Activated T-cell treated with anti-CD3 and anti-CD28 coated beads, Interleukin-2, amount 50 U/mL, for 4 hours (primary cell): ENCODE results near the gene CPNE1. TPM values are rescaled to one million over a fixed set of nuclear protein-coding genes. Genes with fewer than 3 reads are reported as not detected.
A peak's percentile ranks its signal among the peaks of the same experiment; 100 is the strongest.
"Not testable (repeated sequence)": the region's sequence is repeated elsewhere in the genome, so short reads cannot be mapped to it uniquely, and the experiment has no call there.

Experiments used
- ATAC-seq, 2 donors: fragments of 200-7000 bp; cut with Tn5 transposase; one replicate each; pipeline ENCODE4 v1.10.0; 2021
- DNase-seq: peaks from one replicate; pipeline ENCODE4 v3.0.0-alpha.2; 2020
- H3K27me3 Mint-ChIP-seq: one replicate; pipeline ENCODE4 v1.8.0; 2021; ENCODE audit warnings: low read depth, mixed read lengths
- H3K36me3 Mint-ChIP-seq: one replicate; pipeline ENCODE4 v1.8.0; 2022; ENCODE audit warnings: mixed read lengths; ENCODE audit not compliant: insufficient read depth
- H3K4me1 Mint-ChIP-seq: one replicate; pipeline ENCODE4 v1.8.0; 2021; ENCODE audit warnings: low read depth, mixed read lengths
- H3K4me3 Mint-ChIP-seq: one replicate; pipeline ENCODE4 v1.8.0; 2021; ENCODE audit warnings: mild to moderate bottlenecking, moderate library complexity, mixed read lengths
- H3K9me3 Mint-ChIP-seq: one replicate; pipeline ENCODE4 v1.8.0; 2021; ENCODE audit warnings: mixed read lengths
- total RNA-seq, 3 donors: library from RNA; stranded (reverse); gene quantifications; one replicate each; pipeline ENCODE4 v1.2.1, GENCODE V29; 2021

CPNE1 gene
- 100 to 1,000 TPM; 229 to 264 (median 257) TPM for total RNA-seq

DNA sequence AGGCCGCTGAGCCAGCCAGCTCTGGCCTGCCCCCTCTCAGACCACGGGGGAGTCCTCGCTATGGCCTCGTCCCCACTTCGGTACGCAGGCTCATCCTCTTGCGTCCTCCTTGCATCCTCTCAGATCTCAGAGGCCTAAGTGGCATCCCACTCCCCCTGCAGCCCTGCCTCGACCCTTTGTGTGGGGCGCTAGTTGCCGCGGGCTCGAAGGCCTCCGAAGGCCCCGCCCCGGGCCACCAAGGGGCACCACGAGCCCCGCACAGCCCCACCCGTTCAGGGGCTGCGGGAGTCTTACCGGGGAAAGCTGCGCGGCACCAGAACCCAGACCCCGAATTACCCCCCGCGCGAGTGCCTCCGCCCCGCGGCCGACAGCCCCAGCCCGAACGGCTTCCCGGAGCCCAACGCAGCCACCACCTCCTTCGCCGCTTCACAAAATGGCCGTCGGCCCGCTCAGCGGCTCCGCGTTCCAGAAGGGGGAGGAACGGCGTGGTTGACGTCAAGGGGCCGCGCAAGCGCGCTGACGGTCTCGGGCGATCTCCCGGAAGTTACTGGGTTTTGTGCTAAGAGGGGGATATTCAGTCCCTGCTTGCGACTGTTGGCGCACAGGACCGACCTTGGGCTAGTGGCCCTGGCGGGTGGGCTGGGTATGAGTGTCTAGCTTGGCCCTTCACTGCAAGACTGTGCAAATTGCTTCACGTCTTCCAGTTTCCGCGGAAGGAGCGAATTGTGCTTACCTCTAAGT is at the start of gene CPNE1, which contains the start of gene RBM12:
Gene CPNE1, minus strand, starts transcription at position 435 of the 741 bp plus-strand sequence. CDS start 31,977 bp downstream, outside the sequence.
Gene RBM12, minus strand, starts transcription at position 435 of the 741 bp plus-strand sequence. CDS start 9,578 bp downstream, outside the sequence.
- H3K9me3 Mint-ChIP-seq = no peaks in the 10 kb centered on the region

DNA sequence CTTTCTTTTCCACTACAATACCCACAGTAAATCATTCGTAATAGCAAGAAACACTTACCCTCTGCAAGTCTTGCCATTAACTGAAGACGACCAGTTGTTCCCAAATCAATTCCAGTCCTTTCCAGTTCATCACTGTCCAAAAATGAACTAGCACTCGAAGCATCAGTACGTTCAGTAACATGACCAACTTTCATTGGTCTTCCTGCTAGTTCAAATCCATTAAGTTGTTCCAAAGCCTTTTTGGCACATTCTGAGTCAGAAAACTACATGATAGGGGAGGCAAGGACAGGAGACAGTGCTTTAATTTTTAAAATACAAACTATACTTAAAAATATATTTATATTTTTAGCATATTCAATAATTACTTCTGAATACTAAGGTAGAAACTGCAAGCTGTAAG is 49.4 kb upstream of the CPNE1 start:
- no peaks in the 10 kb centered on the region for H3K9me3 Mint-ChIP-seq
- H3K36me3 Mint-ChIP-seq = peaks cover 45% of the 10 kb centered on the region
- H3K4me1 Mint-ChIP-seq = peaks cover 56% of the 10 kb centered on the region

More for the DNA sequence above, at the start of gene CPNE1, which contains the start of gene RBM12:
- Mint-ChIP-seq H3K27me3 (no peaks in the 10 kb centered on the region), H3K4me1 (peaks cover 39% of the 10 kb centered on the region), H3K4me3 (peak within 1 kb of the TSS; percentile 94), H3K36me3 (peaks cover 19% of the 10 kb centered on the region)
- ATAC-seq (peak; percentile 69 to 70), DNase-seq (peak; percentile 88)

GRCh38 chr20:35713120-35713519 is 48.4 kb upstream of the CPNE1 start:
- peaks cover 55% of the 10 kb centered on the region for H3K4me1 Mint-ChIP-seq
- not testable (repeated sequence) for ATAC-seq, DNase-seq, H3K27me3 Mint-ChIP-seq, H3K9me3 Mint-ChIP-seq, H3K4me3 Mint-ChIP-seq
- H3K36me3 Mint-ChIP-seq = peaks cover 48% of the 10 kb centered on the region

More for the DNA sequence above, 49.4 kb upstream of the CPNE1 start:
- no peaks in the 10 kb centered on the region for H3K27me3 Mint-ChIP-seq
- no peak overlapping the region for H3K4me3 Mint-ChIP-seq
- DNase-seq (no peak), ATAC-seq (no peak)

- Mint-ChIP-seq H3K9me3 (no peaks in the 10 kb centered on the region), H3K4me3 (peak overlapping the region; percentile 56), H3K27me3 (no peaks in the 10 kb centered on the region), H3K4me1 (peaks cover 50% of the 10 kb centered on the region), H3K36me3 (peaks cover 47% of the 10 kb centered on the region)
- DNase-seq (no peak), ATAC-seq (peak; percentile 64 to 77)
These were observed 47.0 kb upstream of the CPNE1 start for GRCh38 chr20:35711588-35712209.

- Mint-ChIP-seq H3K36me3 (peaks cover 45% of the 10 kb centered on the region), H3K4me3 (peak overlapping the region; percentile 56), H3K27me3 (no peaks in the 10 kb centered on the region), H3K9me3 (no peaks in the 10 kb centered on the region), H3K4me1 (peaks cover 49% of the 10 kb centered on the region)
- DNase-seq = no peak
- ATAC-seq = no peak
These were observed 46.3 kb upstream of the CPNE1 start for GRCh38 chr20:35710884-35711587.

- Mint-ChIP-seq H3K36me3 (peaks cover 42% of the 10 kb centered on the region), H3K9me3 (no peaks in the 10 kb centered on the region), H3K4me3 (no peak overlapping the region), H3K4me1 (peaks cover 41% of the 10 kb centered on the region), H3K27me3 (no peaks in the 10 kb centered on the region)
- no peak for ATAC-seq
- no peak for DNase-seq
These were observed 45.3 kb upstream of the CPNE1 start for GRCh38 chr20:35710039-35710438.

- no peaks in the 10 kb centered on the region for H3K9me3 Mint-ChIP-seq
- no peaks in the 10 kb centered on the region for H3K27me3 Mint-ChIP-seq
- no peak overlapping the region for H3K4me3 Mint-ChIP-seq
- ATAC-seq (no peak), DNase-seq (no peak)
- H3K4me1 Mint-ChIP-seq = peaks cover 40% of the 10 kb centered on the region
- peaks cover 47% of the 10 kb centered on the region for H3K36me3 Mint-ChIP-seq
These were observed 44.6 kb upstream of the CPNE1 start for GRCh38 chr20:35709259-35709658.

DNA sequence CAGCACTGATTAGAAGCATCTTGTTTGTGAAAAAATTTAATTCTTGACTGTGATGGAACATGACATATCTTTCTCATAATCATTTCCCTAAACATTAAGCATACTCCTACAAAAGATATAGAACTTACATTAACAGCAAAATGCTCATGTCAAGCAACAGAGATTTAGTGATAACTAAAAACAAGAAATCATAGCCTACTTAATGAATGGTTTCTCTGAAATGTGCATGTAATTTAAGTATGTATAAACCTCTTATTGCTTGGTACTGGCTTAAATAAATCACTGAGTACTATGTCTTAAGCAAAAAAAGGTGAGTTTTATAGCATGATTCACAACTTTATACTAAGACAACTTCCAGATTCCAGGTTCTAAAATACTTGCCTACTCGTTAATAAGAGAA is 43.8 kb upstream of the CPNE1 start:
- DNase-seq (no peak), ATAC-seq (no peak)
- Mint-ChIP-seq H3K36me3 (peaks cover 51% of the 10 kb centered on the region), H3K4me1 (peaks cover 39% of the 10 kb centered on the region), H3K4me3 (no peak overlapping the region), H3K9me3 (no peaks in the 10 kb centered on the region), H3K27me3 (no peaks in the 10 kb centered on the region)

DNA sequence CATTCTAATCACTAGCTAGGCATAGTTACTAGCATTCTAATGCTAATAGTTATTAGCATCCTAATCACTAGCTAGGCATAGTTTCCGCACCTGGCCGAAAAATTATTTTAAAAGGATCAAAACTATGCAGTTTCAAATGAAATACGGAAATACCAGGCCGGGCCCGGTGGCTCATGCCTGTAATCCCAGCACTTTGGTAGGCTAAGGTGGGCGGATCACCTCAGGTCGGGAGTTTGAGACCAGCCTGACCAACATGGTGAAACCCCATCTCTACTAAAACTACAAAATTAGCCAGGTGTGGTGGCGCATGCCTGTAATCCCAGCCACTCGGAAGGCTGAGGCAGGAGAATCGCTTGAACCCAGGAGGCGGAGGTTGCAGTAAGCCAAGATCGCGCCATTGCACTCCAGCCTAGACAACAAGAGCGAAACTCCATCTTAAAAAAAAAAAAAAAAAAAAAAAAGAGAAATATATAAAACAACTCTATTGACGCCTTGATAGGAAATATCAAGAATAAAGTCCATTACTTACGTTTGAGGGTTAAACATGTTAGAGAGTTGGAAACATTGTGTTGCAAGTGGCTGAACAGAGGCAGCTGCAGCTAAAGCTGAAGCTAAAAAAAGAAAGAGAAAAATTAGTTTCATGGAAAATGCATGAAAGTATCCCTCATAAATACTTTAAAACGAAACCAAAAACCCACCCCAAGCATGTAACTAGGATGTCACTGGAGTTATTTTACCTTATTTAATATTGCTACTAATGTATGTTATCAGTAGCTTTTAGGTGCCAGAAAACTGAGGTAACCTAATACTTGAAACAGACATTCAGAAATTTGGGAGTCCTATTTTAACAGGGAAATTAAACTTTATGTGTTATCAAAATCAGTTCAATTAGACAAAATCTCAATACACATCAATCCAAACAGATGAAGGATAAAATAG is 42.2 kb upstream of the CPNE1 start:
- not testable (repeated sequence) for H3K27me3 Mint-ChIP-seq, H3K9me3 Mint-ChIP-seq, ATAC-seq, H3K4me3 Mint-ChIP-seq, DNase-seq
- Mint-ChIP-seq H3K36me3 (peaks cover 53% of the 10 kb centered on the region), H3K4me1 (peaks cover 32% of the 10 kb centered on the region)

DNA sequence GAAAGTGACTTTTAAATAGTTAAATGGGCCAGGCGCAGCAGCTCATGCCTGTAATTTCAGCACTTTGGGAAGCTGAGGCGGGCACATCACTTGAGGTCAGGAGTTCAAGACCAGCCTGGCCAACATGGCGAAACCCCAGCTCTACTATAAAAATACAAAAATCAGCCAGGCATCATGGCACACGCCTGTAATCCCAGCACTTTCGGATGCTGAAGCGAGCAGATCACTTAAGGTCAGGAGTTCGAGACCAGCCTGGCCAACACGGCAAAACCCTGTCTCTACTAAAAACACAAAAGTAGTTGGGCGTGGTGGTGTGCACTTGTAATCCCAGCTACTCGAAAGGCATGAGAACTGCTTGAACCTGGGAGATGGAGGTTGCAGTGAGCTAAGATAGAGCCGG is 41.2 kb upstream of the CPNE1 start:
- H3K4me3 Mint-ChIP-seq, H3K9me3 Mint-ChIP-seq, ATAC-seq, H3K27me3 Mint-ChIP-seq, DNase-seq: not testable (repeated sequence)
- H3K36me3 Mint-ChIP-seq = peaks cover 47% of the 10 kb centered on the region
- peaks cover 22% of the 10 kb centered on the region for H3K4me1 Mint-ChIP-seq

GRCh38 chr20:35704514-35705261 is 40.0 kb upstream of the CPNE1 start:
- ATAC-seq = no peak

GRCh38 chr20:35702824-35703695 is 38.4 kb upstream of the CPNE1 start:
- peaks cover 37% of the 10 kb centered on the region for H3K36me3 Mint-ChIP-seq
- H3K27me3 Mint-ChIP-seq = no peaks in the 10 kb centered on the region
- no peak for DNase-seq
- no peak for ATAC-seq
- no peak overlapping the region for H3K4me3 Mint-ChIP-seq
- H3K4me1 Mint-ChIP-seq = peaks cover 17% of the 10 kb centered on the region
- H3K9me3 Mint-ChIP-seq = no peaks in the 10 kb centered on the region

More at GRCh38 chr20:35704514-35705261, 40.0 kb upstream of the CPNE1 start:
- Mint-ChIP-seq H3K4me3 (no peak overlapping the region), H3K9me3 (no peaks in the 10 kb centered on the region), H3K36me3 (peaks cover 45% of the 10 kb centered on the region), H3K4me1 (peaks cover 17% of the 10 kb centered on the region), H3K27me3 (no peaks in the 10 kb centered on the region)
- no peak for DNase-seq
